ENCODE measurements around the gene PDSS2. TPM values are rescaled to one million over a fixed set of nuclear protein-coding genes. Genes with fewer than 3 reads are reported as not detected.

PDSS2 gene
- total RNA-seq, 2 donors from 2014 or later = 8.2 to 13.7 TPM

- Histone ChIP-seq H3K9ac (ENCODE audit: extremely low read depth, low read length, poor library complexity, severe bottlenecking) (no peak overlapping the region), H3K9me3 (ENCODE audit: control insufficient read depth, low read length) (no peaks in the 10 kb centered on the region), H3K36me3 (ENCODE audit: control insufficient read depth, insufficient read depth, low read length) (no peaks in the 10 kb centered on the region), H3K4me3 (ENCODE audit: low read length) (no peak overlapping the region), H3K27ac (ENCODE audit: low read depth, low read length) (no peak overlapping the region), H3K4me1 (ENCODE audit: control insufficient read depth, insufficient read depth, low read length) (no peaks in the 10 kb centered on the region), H3K27me3 (ENCODE audit: control insufficient read depth, insufficient read depth, low read length, poor library complexity, severe bottlenecking) (no peaks in the 10 kb centered on the region)
- Mint-ChIP-seq H3K4me1 (peaks cover 4% of the 10 kb centered on the region), H3K9me3 (no peaks in the 10 kb centered on the region), H3K27ac (no peak overlapping the region), H3K4me3 (no peak overlapping the region), H3K36me3 (ENCODE audit: low read depth) (no peaks in the 10 kb centered on the region), H3K27me3 (ENCODE audit: insufficient read depth) (no peaks in the 10 kb centered on the region)
- DNase-seq = no peak
- no CpG with 5 or more reads among the region's 1 CpG for WGBS, 2 experiments (ENCODE audit: insufficient coverage in 1 of 2, insufficient read length in 1 of 2)
- TF ChIP-seq CTCF (conservative IDR thresholded peaks at IDR 0.05) = no peak
Observed at GRCh38 chr6:107186047-107186446, 273.3 kb downstream of the PDSS2 start.

- 79 to 81% methylated on average over 4 to 8 of the region's 9 CpGs for WGBS, 2 experiments (ENCODE audit: insufficient coverage in 1 of 2, insufficient read length in 1 of 2)
- no peak overlapping the region for H3K27ac ChIP-seq (ENCODE audit: low read depth, low read length)
Observed at GRCh38 chr6:107185391-107185970, 273.9 kb downstream of the PDSS2 start.

GRCh38 chr6:107184435-107184834 lies 274.9 kb downstream of the PDSS2 start:
- H3K27ac Mint-ChIP-seq = no peak overlapping the region

More at GRCh38 chr6:107185391-107185970, 273.9 kb downstream of the PDSS2 start:
- H3K4me1 Mint-ChIP-seq = peaks cover 4% of the 10 kb centered on the region
- no peaks in the 10 kb centered on the region for H3K27me3 Mint-ChIP-seq (ENCODE audit: insufficient read depth)
- H3K9ac ChIP-seq (ENCODE audit: extremely low read depth, low read length, poor library complexity, severe bottlenecking) = no peak overlapping the region
- no peaks in the 10 kb centered on the region for H3K36me3 Mint-ChIP-seq (ENCODE audit: low read depth)
- no peak overlapping the region for H3K27ac Mint-ChIP-seq
- H3K4me1 ChIP-seq (ENCODE audit: control insufficient read depth, insufficient read depth, low read length) = no peaks in the 10 kb centered on the region
- no peaks in the 10 kb centered on the region for H3K27me3 ChIP-seq (ENCODE audit: control insufficient read depth, insufficient read depth, low read length, poor library complexity, severe bottlenecking)
- peak; percentile 69 for DNase-seq
- no peaks in the 10 kb centered on the region for H3K9me3 Mint-ChIP-seq
- H3K4me3 ChIP-seq (ENCODE audit: low read length) = no peak overlapping the region
- no peak overlapping the region for H3K4me3 Mint-ChIP-seq
- no peaks in the 10 kb centered on the region for H3K36me3 ChIP-seq (ENCODE audit: control insufficient read depth, insufficient read depth, low read length)
- peak; percentile 72 for TF ChIP-seq CTCF (conservative IDR thresholded peaks at IDR 0.05)
- H3K9me3 ChIP-seq (ENCODE audit: control insufficient read depth, low read length) = no peaks in the 10 kb centered on the region

More at GRCh38 chr6:107184435-107184834, 274.9 kb downstream of the PDSS2 start:
- Histone ChIP-seq H3K9ac (ENCODE audit: extremely low read depth, low read length, poor library complexity, severe bottlenecking) (no peak overlapping the region), H3K27me3 (ENCODE audit: control insufficient read depth, insufficient read depth, low read length, poor library complexity, severe bottlenecking) (no peaks in the 10 kb centered on the region), H3K4me1 (ENCODE audit: control insufficient read depth, insufficient read depth, low read length) (peaks cover 3% of the 10 kb centered on the region), H3K4me3 (ENCODE audit: low read length) (no peak overlapping the region), H3K27ac (ENCODE audit: low read depth, low read length) (no peak overlapping the region), H3K9me3 (ENCODE audit: control insufficient read depth, low read length) (no peaks in the 10 kb centered on the region), H3K36me3 (ENCODE audit: control insufficient read depth, insufficient read depth, low read length) (no peaks in the 10 kb centered on the region)
- no peak for DNase-seq
- Mint-ChIP-seq H3K4me3 (no peak overlapping the region), H3K27me3 (ENCODE audit: insufficient read depth) (no peaks in the 10 kb centered on the region), H3K4me1 (peaks cover 10% of the 10 kb centered on the region), H3K36me3 (ENCODE audit: low read depth) (no peaks in the 10 kb centered on the region), H3K9me3 (no peaks in the 10 kb centered on the region)
- TF ChIP-seq CTCF (conservative IDR thresholded peaks at IDR 0.05) = no peak
- WGBS, 2 experiments (ENCODE audit: insufficient coverage in 1 of 2, insufficient read length in 1 of 2) = 60% methylated on average over 1 of the region's 1 CpG; no CpG with 5 or more reads in 1 of the 2 experiments
